Measurements from ENCODE around the gene PDZD2.

The PDZD2 gene

GRCh38 chr5:31888564-31888963 lies 249.6 kb downstream of the PDZD2 start:
- DNase-seq (ENCODE audit: low spot score), result no peak
- no peak for TF ChIP-seq CTCF (IDR thresholded peaks at IDR 0.05; ENCODE audit: extremely low read depth, missing control alignments)

GRCh38 chr5:31889001-31889561 lies 250.2 kb downstream of the PDZD2 start:
- DNase-seq (ENCODE audit: low spot score), result no peak
- no peak for TF ChIP-seq CTCF (IDR thresholded peaks at IDR 0.05; ENCODE audit: extremely low read depth, missing control alignments)

GRCh38 chr5:31890046-31890445 lies 251.1 kb downstream of the PDZD2 start:
- TF ChIP-seq CTCF (IDR thresholded peaks at IDR 0.05; ENCODE audit: extremely low read depth, missing control alignments), result no peak

GRCh38 chr5:31894141-31894540 lies 255.2 kb downstream of the PDZD2 start:
- DNase-seq (ENCODE audit: low spot score), result no peak
- no peak for TF ChIP-seq CTCF (IDR thresholded peaks at IDR 0.05; ENCODE audit: extremely low read depth, missing control alignments)

More at GRCh38 chr5:31890046-31890445, 251.1 kb downstream of the PDZD2 start:
- no peak for DNase-seq (ENCODE audit: low spot score)

- TF ChIP-seq CTCF (IDR thresholded peaks at IDR 0.05; ENCODE audit: extremely low read depth, missing control alignments), result no peak
- DNase-seq (ENCODE audit: low spot score), result no peak
Observed at GRCh38 chr5:31895199-31895820, 256.4 kb downstream of the PDZD2 start.

- DNase-seq (ENCODE audit: low spot score), result no peak
- no peak for TF ChIP-seq CTCF (IDR thresholded peaks at IDR 0.05; ENCODE audit: extremely low read depth, missing control alignments)
Observed at GRCh38 chr5:31898036-31898632, 259.2 kb downstream of the PDZD2 start.

GRCh38 chr5:31900296-31900865 lies 261.4 kb downstream of the PDZD2 start:
- no peak for TF ChIP-seq CTCF (IDR thresholded peaks at IDR 0.05; ENCODE audit: extremely low read depth, missing control alignments)
- no peak for DNase-seq (ENCODE audit: low spot score)
